Esophagus (tissue), 2 donors: Measurements from ENCODE around the gene CKB. TPM values are rescaled to one million over a fixed set of nuclear protein-coding genes. Genes with fewer than 3 reads are reported as not detected.

ENCODE experiments used
- H3K27ac ChIP-seq, 2 donors: one replicate each; pipeline ENCODE4 v1.5.1; 2013; ENCODE audit warnings: low read depth in 2 of 2, mild to moderate bottlenecking in 2 of 2, inconsistent platforms in 1 of 2, low read length in 1 of 2, moderate library complexity in 1 of 2
- H3K27me3 ChIP-seq, 2 donors: one replicate each; pipeline ENCODE4 v1.6.1; 2013; ENCODE audit warnings: low read length in 2 of 2, control low read depth in 1 of 2, mild to moderate bottlenecking in 1 of 2; ENCODE audit not compliant: insufficient read depth in 2 of 2, control insufficient read depth in 1 of 2
- H3K36me3 ChIP-seq, 2 donors: one replicate each; pipeline ENCODE4 v1.6.1; 2013; ENCODE audit warnings: low read length in 1 of 2; ENCODE audit not compliant: control insufficient read depth in 2 of 2, insufficient read depth in 2 of 2
- H3K4me1 ChIP-seq, 2 donors: one replicate each; pipeline ENCODE4 v1.6.1; 2013; ENCODE audit warnings: low read length in 1 of 2; ENCODE audit not compliant: control insufficient read depth in 2 of 2, insufficient read depth in 2 of 2
- H3K4me3 ChIP-seq, 2 donors: one replicate each; pipeline ENCODE4 v1.5.1; 2013; ENCODE audit warnings: low read length in 2 of 2, mild to moderate bottlenecking in 2 of 2, low read depth in 1 of 2, moderate library complexity in 1 of 2
- H3K9me3 ChIP-seq, 2 donors: one replicate each; pipeline ENCODE4 v1.6.1; 2013; ENCODE audit warnings: mild to moderate bottlenecking in 2 of 2, low read depth in 1 of 2, low read length in 1 of 2, moderate library complexity in 1 of 2; ENCODE audit not compliant: control insufficient read depth in 2 of 2, insufficient read depth in 1 of 2
- WGBS, 2 donors: extraction: QIAGEN DNeasy Blood & Tissue Kit; methylation state at CpG; one replicate each; pipeline ENCODE4 v1.1.7; 2013; 5-methylcytosine and 5-hydroxymethylcytosine counted together
- polyA plus RNA-seq, 2 donors: library from polyadenylated mRNA; stranded (reverse); fragments of 200-250 nt; gene quantifications; one replicate each; pipeline ENCODE4 v1.2.3, GENCODE V29; 2013
- donor health status: healthy with polysubstance abuse.
- donor health status: Bipolar disorder and iron deficiency.

CKB gene
- polyA plus RNA-seq, 2 donors, result 117 to 134 TPM

DNA sequence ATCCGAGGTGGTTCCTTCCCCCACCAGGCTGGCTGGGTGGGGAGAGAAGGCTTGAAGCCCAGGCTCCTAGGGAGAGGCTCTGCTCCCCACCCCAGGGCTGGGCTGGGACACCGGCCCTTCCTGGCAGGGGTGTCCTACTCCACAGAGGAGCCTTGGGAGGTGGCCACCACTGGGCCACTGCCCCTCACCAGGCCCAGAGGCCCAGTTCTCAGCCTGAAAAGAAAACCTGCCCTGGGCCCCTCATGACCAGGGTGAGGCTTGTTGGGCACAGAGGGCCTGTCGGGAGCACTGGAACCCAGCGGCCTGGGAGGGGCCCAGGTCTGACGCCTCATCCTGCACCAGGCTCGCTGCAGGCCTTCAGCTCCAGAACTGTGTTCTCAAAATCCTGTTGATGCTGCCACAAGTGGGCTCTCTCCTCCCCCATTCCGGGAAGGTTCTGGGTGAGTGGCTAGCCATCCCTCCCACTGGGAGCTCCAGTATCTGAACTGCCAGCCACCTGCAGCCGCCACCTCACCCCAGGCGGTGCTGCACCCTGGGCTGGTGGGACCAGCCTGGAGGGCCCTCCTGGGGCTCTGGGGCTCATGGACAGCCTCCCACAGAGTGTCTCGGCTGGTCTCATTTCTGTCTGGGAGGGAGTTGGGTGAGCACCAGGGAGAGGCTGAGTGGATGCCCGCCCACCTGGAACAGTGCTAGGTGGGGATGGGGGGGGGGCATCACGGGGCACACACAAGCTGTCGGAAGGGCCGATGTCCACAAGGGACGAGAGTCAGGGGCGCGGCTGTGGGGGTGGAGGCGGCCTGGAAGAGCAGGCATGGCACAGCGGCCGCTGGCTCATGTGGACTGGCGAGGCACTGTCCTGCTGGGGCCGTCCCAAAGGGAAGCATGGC is 28.1 kb upstream of the CKB start:
- peaks cover 0 to 3% of the 10 kb centered on the region in 2 donors for H3K36me3 ChIP-seq

DNA sequence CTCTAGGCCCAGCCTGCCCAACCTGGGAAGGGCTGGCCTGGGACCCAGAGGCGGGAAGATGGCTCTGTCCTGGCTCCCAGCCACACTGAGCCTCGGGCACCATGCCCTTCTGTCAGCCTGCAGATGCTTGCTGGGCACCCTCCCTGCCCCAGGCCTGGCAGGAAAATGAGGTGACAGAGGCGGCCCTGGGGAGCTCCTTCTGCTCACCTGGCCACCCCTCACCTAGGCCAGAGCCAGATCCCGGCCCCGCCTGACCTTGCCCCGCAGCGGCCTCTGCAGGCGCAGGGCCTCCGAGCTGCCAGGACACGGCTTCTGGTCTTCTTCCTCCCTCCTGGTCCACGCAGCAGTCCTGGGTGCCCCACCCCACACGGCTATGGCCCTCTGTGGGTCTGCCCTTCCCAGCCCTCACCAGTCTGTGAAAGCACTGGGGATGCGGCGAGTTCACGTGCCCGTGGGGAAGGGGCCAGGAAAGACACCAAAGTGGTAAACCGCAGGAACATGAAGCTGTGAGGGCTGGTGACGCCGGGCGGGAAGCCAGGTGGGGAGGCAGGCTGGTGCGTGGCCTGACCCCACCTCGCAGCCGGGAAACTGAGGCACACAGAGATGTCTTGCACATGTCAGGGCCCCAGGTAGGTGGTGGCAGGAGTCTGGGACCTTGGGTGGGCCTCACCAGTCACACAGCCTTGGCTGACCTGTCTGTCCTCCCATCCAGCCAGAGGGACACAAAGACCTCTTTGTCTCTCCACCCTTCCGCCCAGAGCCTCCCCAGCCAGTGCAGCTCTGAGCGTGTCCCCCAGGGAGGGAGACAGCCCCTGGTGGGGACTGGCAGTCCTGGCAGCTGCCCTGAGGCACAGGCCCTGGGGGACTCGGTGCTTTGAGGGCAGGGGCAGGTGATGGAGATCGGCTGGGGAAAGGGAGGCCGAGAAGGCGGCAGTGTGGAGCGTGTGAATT is 27.0 kb upstream of the CKB start:
- H3K27ac ChIP-seq, result peak overlapping the region; percentile 31 to 62
- no peaks in the 10 kb centered on the region for H3K9me3 ChIP-seq
- H3K27me3 ChIP-seq, result no peaks in the 10 kb centered on the region
- 67% methylated on average over 29 to 30 of the region's 30 CpGs for WGBS, 2 donors
- H3K4me1 ChIP-seq, result peaks cover 7 to 43% of the 10 kb centered on the region in 2 donors
- H3K36me3 ChIP-seq, result peaks cover 0 to 3% of the 10 kb centered on the region in 2 donors
- H3K4me3 ChIP-seq, result no peak overlapping the region

More for the DNA sequence above, 28.1 kb upstream of the CKB start:
- no peak overlapping the region for H3K4me3 ChIP-seq
- WGBS, 2 donors, result 56 to 59% methylated on average over 22 of the region's 22 CpGs
- H3K4me1 ChIP-seq, result peaks cover 7 to 42% of the 10 kb centered on the region in 2 donors
- no peaks in the 10 kb centered on the region for H3K27me3 ChIP-seq
- H3K9me3 ChIP-seq, result no peaks in the 10 kb centered on the region
- peak overlapping the region; percentile 78 to 84 for H3K27ac ChIP-seq

DNA sequence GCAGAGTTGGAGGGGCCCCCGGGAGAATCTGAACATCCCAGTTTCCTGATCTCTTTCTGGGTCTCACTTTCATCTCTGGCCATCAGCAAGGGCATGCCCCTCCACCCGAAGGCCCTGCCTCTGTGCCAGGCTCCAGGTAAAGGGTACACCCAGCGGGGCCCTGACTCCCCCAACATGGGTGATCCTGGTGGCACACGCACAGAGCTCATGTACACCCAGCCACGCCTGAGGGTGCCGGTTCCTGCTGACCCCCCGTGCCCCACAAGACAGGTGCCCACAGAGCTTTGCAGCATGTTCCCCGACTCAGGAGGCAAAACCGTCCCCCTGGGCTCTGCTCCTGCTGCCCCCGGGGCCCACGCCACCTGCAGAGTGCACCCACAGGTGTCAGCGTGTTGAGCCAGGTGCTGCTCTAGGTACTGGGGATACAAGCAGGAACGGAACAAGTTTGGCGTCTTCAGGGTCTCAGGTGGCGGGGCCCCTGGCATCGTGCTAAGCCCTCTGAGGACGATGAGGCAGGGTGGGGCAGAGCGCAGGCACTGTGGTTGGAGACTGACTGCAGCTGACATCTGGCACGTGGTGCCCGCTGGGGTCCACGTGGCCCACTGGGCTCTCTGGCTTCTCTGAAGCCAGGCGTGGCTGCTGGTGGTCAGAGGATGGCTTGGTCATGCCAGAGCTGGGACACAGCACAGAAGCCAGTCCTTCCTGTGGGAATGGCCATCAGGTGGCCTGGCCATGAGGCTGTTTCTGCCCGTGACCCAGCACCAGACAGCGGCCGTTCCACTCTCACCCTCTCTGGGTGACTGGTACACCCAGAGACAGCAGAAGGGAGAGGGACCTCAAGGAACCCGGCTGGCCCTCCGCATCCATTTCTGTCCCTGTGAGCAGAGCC is 26.1 kb upstream of the CKB start:
- H3K27ac ChIP-seq, result peak overlapping the region in 1 of 2 donors; percentile 62
- H3K4me1 ChIP-seq, result peaks cover 12 to 50% of the 10 kb centered on the region in 2 donors
- H3K9me3 ChIP-seq, result no peaks in the 10 kb centered on the region
- H3K4me3 ChIP-seq, result no peak overlapping the region
- peaks cover 0 to 3% of the 10 kb centered on the region in 2 donors for H3K36me3 ChIP-seq
- WGBS, 2 donors, result 59 to 72% methylated on average over 27 of the region's 27 CpGs
- H3K27me3 ChIP-seq, result no peaks in the 10 kb centered on the region

DNA sequence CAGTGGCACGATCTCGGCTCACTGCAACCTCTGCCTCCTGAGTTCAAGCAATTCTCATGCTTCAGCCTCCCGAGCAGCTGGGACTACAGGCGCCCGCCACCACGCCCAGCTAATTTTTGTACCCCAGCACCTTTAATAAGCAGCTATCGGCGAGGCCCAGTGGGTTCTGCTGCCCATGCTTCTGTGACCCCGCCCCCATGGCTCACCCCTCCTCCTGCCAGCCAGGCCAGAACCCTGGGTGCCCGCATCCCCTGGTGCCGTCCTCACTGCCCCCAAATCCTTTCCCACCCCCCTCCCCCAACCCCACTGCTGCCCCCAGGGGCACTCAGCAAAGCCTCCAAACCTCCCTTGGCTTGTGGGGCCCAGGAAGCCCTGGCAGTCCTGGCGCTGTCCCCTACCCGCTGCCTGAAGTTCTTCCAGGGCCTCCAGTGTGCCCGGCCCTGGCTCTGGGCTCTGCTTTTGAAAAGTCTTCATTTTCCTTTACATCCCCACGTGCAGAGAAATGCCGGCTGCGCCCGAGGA is 25.4 kb upstream of the CKB start:
- H3K27me3 ChIP-seq, result no peaks in the 10 kb centered on the region
- H3K4me1 ChIP-seq, result peaks cover 14 to 54% of the 10 kb centered on the region in 2 donors
- 81 to 82% methylated on average over 18 of the region's 18 CpGs for WGBS, 2 donors
- H3K27ac ChIP-seq, result peak overlapping the region in 1 of 2 donors; percentile 14
- no peak overlapping the region for H3K4me3 ChIP-seq
- H3K36me3 ChIP-seq, result peaks cover 0 to 3% of the 10 kb centered on the region in 2 donors
- H3K9me3 ChIP-seq, result no peaks in the 10 kb centered on the region

DNA sequence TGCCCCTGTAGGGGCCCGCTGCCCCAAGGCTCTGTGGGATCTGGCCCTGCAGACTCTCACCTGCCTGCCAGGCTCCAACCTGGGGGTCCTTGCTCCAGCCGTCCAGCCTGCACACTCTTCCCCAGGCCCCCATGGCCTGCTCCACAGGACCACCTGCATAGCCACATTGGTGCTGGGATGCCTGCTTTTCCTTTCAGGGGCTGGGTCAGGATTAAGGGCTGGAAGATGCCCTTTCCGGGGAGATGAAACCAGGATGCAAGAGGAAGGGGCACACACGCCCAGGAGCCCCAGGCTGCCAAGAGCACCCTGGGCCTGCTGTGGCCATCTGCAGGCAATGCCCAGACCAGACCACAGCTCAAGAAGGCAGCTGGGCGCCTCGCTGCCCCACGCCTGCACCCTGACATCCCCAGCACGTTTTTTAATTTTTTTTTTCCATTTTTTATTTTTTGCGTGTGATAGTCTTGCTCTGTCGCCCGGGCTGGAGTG is 24.9 kb upstream of the CKB start:
- 86 to 88% methylated on average over 11 of the region's 11 CpGs for WGBS, 2 donors
- no peaks in the 10 kb centered on the region for H3K27me3 ChIP-seq
- H3K4me1 ChIP-seq, result peaks cover 19 to 53% of the 10 kb centered on the region in 2 donors
- H3K4me3 ChIP-seq, result no peak overlapping the region
- H3K27ac ChIP-seq, result no peak overlapping the region
- no peaks in the 10 kb centered on the region for H3K9me3 ChIP-seq
- peaks cover 0 to 3% of the 10 kb centered on the region in 2 donors for H3K36me3 ChIP-seq

DNA sequence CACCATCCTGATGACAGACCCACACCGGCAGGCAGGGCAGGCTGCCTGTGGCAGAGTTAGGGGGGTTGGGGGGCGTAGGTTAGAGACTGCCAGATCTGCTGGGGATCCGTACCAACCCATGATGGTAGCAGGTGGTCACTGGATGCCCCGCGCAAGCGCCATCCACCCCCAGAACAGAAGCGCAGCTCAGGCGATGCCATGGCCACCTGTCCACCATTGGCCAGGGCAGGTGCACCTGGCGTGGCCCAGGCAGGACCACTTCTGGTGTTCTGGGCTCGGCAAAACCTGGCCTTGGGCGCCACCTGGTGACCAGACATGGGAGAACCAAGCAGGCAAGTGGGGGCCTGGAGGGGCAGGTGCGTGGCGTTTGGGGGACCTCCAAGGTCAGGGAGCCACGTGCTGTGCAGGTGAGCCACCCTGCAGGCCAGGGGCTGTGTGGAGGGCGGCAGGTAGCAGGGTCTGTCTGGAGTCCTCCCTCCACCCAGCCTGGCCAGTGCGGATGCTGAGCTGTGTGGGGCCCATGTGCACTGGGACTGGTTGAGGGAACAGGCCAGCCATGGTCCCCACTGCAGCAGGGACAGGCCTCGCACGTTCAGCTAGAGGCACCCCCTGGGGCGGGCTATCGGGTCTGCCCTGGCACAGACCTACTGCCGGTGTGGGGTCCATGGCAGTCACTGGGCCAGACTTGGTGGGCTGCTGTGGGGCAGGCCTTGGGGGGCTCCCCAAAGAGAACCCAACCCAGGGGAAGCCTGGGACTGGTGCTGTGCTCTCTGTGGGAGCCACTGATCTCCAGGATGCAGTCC is 24.2 kb upstream of the CKB start:
- H3K9me3 ChIP-seq, result no peaks in the 10 kb centered on the region
- 23 to 24% methylated on average over 21 of the region's 21 CpGs for WGBS, 2 donors
- no peak overlapping the region for H3K27ac ChIP-seq
- H3K4me1 ChIP-seq, result peaks cover 25 to 53% of the 10 kb centered on the region in 2 donors
- H3K27me3 ChIP-seq, result no peaks in the 10 kb centered on the region
- no peak overlapping the region for H3K4me3 ChIP-seq
- H3K36me3 ChIP-seq, result peaks cover 0 to 3% of the 10 kb centered on the region in 2 donors

DNA sequence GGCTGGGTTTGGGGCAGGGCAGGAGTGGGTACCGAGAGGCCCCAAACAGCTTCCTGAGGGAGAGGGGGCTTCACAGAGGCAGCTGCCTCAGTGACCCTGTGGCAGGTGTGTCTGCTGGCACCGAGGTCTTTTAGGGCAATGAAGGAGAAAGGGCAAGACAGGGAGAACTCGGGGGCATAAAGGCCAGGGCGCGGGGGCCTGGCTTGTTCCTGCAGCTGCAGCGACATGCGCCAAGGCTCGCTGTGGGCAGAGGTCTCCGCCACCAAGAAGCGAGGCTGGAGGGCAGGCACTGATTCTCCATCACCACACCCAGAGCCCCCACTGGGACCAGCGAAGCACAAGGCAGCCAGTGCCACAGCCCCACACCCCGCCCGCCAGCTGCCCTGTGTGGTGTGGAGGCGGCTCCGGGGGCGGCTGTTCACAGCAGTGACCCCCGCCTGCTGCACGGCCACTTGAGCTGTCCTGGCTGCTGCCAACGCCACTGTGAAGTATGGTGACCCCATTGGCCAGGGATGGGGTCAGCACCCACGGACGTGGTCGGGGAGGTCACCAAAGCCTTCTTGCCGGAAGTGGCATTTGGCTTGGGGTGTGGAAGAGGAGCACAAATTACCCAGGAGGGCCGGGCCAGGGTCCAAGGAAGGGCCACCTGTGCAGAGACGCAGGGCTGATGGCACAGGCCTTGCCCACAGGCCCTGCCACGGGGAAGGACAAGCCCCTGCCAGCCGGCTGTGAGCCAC is 23.5 kb upstream of the CKB start:
- WGBS, 2 donors, result 71 to 72% methylated on average over 23 to 27 of the region's 27 CpGs
- Histone ChIP-seq H3K27ac (no peak overlapping the region), H3K4me3 (no peak overlapping the region), H3K27me3 (no peaks in the 10 kb centered on the region), H3K4me1 (peaks cover 31 to 53% of the 10 kb centered on the region in 2 donors), H3K9me3 (no peaks in the 10 kb centered on the region), H3K36me3 (no peaks in the 10 kb centered on the region)
